COLO829 (cell line): ENCODE data around the gene KIF12.
A peak's percentile ranks its signal among the peaks of the same experiment; 100 is the strongest.
"Not testable (repeated sequence)": the region's sequence is repeated elsewhere in the genome, so short reads cannot be mapped to it uniquely, and the experiment has no call there.

Experiments used
- DNase-seq: peaks from one replicate; pipeline ENCODE4 v3.0.0; 2012; ENCODE audit warnings: low spot score

Gene KIF12

GRCh38 chr9:114084282-114085073 is 14.6 kb downstream of the KIF12 start:
- no peak for DNase-seq

- no peak for DNase-seq
These were observed 15.4 kb downstream of the KIF12 start for GRCh38 chr9:114083666-114084065.

- DNase-seq: not testable (repeated sequence)
These were observed 16.2 kb downstream of the KIF12 start for GRCh38 chr9:114082763-114083412.

- DNase-seq: peak; percentile 96
These were observed 16.9 kb downstream of the KIF12 start for GRCh38 chr9:114082017-114082762.

DNA sequence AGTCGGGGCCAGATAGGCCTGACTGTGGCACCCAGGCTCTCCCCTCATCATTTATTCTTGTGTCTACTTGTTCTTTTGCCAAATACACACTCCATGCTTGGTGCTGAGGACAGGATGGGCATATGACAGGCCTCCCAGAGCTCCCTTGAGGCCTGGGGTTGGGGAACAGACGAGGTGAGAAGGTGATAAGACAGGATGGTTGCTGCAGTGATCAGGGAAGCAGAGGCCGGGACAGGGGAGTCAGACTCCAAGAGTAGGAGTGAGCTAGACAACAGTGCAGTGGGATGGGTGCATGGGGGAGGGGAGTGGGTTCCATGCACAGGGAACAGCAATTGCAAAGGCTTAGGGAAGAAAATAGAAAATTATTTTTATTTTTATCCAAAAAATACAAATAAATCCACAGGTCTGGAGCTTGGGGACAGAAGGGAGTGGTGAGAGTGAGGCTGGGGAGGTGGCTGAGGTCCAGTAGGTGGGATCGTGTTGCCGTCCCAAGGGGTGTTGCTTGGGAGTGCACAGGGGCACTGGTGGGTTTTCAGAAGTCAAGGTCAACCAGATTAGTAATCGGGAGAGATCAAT is 17.6 kb downstream of the KIF12 start:
- DNase-seq: no peak

DNA sequence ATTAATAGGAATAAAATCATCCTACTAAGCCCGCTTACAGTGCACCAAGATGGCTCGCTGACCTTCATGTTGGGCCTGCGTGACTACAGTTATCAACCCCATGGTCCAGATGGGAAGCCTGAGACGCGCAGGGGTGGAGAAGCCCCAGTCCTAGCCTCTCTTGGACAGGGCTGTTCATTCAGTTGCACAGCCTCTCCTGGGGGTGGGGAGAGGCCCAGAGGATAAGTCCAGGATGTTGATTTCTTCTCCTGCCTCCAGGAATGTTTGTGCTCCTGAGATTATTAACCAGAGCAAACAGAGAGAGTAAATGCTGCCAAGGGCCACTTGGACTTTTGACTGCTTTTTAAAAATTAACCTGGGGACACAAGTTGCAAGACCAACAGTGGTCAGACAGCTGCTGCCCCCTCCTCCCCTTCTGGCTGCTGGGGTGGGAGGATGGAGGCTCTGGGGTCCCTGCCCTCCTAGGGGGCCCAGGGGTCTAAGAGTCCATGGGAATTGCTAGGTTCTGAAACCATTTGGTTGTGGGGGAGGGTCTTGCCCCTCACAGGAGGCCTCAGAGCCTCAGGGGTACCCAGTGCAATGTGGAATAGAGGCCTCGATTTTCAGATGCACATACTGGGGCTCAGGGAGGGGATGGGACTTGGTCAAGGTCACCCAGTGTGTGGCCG is 18.2 kb downstream of the KIF12 start:
- DNase-seq: no peak

- DNase-seq: no peak
These were observed 18.8 kb downstream of the KIF12 start for GRCh38 chr9:114080195-114080772.

DNA sequence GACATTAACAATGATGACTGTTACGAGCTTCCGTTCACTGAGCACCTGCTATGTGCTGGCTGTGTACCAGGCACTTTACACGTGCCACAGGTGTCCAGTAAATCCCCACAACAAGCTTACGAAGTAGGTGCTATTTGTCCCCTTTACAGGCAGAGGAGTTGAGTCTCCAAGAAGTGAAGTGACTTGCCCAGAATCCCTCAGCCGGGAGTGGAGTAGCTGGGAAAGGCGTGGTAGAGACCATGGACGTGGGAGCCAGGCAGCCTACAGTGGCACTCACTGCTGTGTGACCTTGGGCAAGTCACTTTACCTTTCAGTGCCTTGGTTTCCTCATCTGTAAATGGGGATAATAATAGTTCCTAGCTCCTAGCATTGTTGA is 20.3 kb downstream of the KIF12 start:
- DNase-seq: no peak

- no peak for DNase-seq
These were observed 20.9 kb downstream of the KIF12 start, which contains the start of gene AMBP for GRCh38 chr9:114078021-114078780. Gene AMBP, minus strand, starts transcription at chr9:114078300. Its CDS starts 91 bp downstream, at chr9:114078209.

GRCh38 chr9:114077162-114077837 is 21.8 kb downstream of the KIF12 start:
- DNase-seq: no peak

DNA sequence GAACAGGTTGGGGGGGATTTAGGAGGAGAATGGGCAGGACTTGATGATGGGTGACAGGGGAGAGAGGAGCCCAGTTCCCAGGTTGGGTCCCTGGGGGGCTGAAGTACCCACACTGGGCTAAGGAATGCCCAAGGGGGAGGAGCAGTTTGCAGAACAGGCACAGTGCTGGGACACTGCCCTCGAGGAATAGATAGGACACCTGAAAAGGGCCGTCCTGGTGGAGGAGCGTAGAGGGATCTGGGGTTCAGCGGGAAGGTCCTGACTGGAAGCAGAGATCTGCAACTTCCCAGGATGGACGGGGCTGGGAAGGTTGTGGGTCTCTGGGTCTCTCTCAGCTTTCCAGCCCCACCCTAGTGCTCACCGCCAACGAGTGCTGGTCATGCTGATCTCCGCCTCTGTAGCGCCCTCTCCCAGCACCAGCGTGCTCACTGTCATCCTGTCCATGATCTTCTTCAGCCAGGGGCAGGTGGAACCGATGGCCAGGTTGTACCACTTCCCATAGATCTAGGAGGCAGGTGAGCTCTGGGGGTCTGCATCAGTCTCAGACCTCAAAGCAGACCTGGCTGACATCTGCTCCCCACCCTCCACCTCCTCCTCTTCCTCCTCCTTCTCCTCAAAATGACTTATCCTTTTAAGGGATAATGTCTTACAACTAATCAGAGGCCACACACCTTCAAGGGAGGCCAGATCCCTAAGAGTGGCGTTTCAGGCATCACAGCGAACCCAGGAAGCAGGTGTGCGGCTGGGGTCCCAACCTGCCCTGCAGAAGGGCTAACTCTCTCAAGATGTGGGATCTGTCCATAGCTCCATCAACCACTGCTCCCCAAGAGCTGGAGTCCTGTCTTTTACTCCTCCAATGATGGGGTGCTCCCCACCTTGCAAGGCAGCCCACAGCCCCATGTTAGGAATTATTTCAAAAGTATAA is 22.6 kb downstream of the KIF12 start:
- no peak for DNase-seq

DNA sequence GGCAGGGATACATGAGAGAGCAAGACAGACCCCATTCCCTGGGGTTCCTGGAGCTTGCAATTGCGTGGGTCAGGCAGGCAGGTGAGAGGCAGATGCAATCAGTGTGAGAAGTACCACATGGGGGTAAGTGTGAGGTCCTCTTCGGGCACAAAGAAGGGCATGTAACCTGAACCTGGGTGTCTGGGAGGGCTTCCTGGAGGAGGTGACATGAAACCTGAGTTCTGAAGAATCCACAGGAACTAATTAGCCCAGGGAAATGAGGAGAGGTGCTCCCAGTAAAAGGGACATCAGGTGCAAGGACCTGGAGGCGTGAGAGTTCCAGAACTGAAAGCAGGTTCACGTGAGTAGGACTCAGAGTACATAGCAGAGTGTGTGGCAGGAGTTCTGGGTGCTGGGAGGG is 23.5 kb downstream of the KIF12 start:
- no peak for DNase-seq

DNA sequence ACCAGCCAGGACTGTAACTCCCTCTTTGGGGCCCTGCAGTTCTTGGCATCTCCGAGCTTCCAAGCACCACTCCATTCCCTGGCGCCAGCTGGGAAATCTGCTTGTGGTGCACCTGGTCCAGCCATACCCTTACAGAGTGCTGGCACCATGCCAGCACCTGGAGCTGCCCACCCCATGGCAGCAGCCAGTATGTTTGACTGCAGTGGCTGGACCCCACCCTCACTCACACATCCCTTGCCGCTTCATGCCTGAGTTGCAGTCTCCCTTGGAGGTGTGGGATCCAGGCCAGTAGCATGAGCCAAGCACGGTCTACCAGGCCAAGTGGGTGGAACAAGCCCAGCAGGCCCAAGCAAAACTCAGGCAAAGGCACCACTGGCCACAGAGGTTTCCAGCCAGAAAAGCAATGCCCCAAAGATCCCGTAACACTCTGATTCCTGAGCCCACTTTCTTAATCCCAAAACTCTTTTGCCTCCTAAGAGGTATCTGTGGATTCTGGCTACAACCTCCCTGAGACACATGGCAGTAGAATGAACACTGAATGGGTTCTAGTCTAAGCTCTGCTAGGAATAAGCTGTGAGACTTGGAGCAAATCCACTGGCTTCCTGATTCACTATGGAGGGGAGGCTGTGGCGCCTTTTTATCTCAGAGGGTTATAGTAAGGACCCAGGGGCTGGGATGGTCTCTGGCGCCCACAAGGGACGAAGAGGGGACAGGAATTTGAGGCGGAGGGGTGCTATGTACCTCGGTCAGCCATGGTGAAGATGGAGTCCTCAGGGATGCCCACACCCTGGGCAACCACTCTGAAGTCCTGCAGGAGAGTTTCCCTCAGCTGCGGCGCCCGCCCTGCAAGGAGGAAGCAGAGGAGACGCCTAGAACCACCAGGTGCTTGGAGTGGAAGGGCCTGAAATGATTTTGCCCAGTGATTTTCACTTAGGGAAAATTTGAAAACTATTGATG is 26.6 kb downstream of the KIF12 start:
- no peak for DNase-seq

GRCh38 chr9:114071197-114071795 is 27.8 kb downstream of the KIF12 start:
- no peak for DNase-seq

DNA sequence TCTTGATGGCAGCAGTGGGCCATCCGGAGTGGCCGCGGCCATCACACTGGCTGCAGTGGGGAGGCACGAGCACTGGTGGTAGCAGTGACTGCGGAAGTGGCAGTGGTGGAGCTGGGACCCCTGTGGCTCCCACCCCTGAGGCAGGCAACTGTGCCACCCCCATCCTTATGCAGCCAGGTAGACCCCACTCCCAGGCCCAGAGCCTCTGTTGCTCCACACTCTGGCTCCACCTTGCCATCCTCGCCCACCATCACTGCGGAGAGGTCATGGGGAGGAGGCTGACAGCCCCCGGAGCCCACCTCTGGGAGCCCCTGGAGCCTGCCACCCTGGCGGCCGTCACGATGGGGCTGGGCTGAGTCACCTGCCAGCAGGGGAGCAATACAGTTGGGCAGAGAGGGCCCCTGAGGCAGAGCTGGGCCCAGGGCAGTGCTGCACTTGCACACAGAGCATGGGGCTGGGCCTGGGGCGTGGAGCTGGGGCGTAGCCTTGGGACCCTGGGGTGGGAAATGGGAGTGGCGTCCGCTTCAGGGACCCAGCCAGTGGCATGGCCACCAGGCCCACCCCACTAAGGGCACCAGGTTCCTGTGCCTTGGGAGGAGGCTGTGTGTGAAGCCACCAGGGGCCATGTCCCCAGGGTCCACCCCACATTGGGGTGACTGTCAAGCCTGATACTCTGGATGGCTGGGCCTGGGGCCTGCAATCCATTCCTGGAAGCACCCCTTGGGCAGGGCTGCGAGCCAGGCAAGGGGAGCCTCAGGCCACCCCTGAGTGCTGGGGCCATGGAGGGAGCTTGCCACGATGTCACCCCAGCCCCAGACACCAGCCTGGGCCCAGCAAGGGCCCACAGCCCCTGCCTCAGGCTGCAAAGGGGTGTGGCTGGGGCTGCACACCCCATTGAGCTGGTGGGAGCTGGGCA is 28.6 kb downstream of the KIF12 start:
- no peak for DNase-seq

GRCh38 chr9:114069476-114070187 is 29.5 kb downstream of the KIF12 start:
- no peak for DNase-seq
